GM12878 (cell line): ENCODE results near the gene ALG5.

Experiments
- ATF2 ChIP-seq: IDR thresholded peaks from 2 replicates; pipeline ENCODE4 v1.6.1; 2012; ENCODE audit warnings: low read length, inconsistent platforms
- CTCF ChIP-seq, 3 experiments: IDR thresholded peaks in 2 of 3; conservative IDR thresholded peaks in 1 of 3; 2 replicates each; pipeline ENCODE4 v1.5.1; 2011; ENCODE audit warnings: low read depth in 3 of 3, low read length in 3 of 3, mild to moderate bottlenecking in 3 of 3, control low read depth in 2 of 3, moderate library complexity in 2 of 3, inconsistent platforms in 1 of 3, mixed read lengths in 1 of 3; ENCODE audit not compliant: control insufficient read depth in 2 of 3, insufficient read depth in 1 of 3; ENCODE audit errors: extremely low read depth in 1 of 3
- EZH2 ChIP-seq: IDR thresholded peaks from 2 replicates; pipeline ENCODE4 v1.6.1; 2012; ENCODE audit warnings: low read depth, mild to moderate bottlenecking, control low read depth, inconsistent platforms, low read length, borderline replicate concordance; ENCODE audit not compliant: control insufficient read depth
- FOXM1 ChIP-seq: IDR thresholded peaks from 2 replicates; pipeline ENCODE4 v1.6.1; 2012; ENCODE audit warnings: low read depth, mild to moderate bottlenecking, inconsistent platforms, low read length, moderate library complexity
- HCFC1 ChIP-seq: fragments of 150-350 bp; IDR thresholded peaks from 2 replicates; pipeline ENCODE4 v1.6.1; 2014; ENCODE audit warnings: low read length
- HDAC2 ChIP-seq: fragments of 200-600 bp; sonication (generic); IDR thresholded peaks from 2 replicates; pipeline ENCODE4 v1.6.1; 2017
- MAX ChIP-seq: IDR thresholded peaks from 2 replicates; pipeline ENCODE4 v1.6.1; 2012; ENCODE audit warnings: low read depth, low read length, improper control_type of control experiment
- POLR2A ChIP-seq: IDR thresholded peaks from 2 replicates; pipeline ENCODE4 v1.6.1; 2011; ENCODE audit warnings: low read depth, mild to moderate bottlenecking, low read length
- POLR2AphosphoS2 ChIP-seq: IDR thresholded peaks from 2 replicates; pipeline ENCODE4 v1.6.1; 2011; ENCODE audit warnings: low read depth, mild to moderate bottlenecking, low read length, improper control_type of control experiment, moderate library complexity
- POLR2AphosphoS5 ChIP-seq: IDR thresholded peaks from 2 replicates; pipeline ENCODE4 v1.6.1; 2011; ENCODE audit warnings: mild to moderate bottlenecking, low read length, inconsistent platforms
- RAD21 ChIP-seq: IDR thresholded peaks from 2 replicates; pipeline ENCODE4 v1.6.1; 2011; ENCODE audit warnings: mild to moderate bottlenecking, low read depth, low read length, moderate library complexity; ENCODE audit not compliant: insufficient read depth
- REST ChIP-seq: IDR thresholded peaks from 2 replicates; pipeline ENCODE4 v1.6.1; 2012; ENCODE audit warnings: mild to moderate bottlenecking, low read depth, low read length
- ZBTB33 ChIP-seq: fragments of 450-650 bp; IDR thresholded peaks from 2 replicates; pipeline ENCODE4 v1.6.1; 2017; ENCODE audit warnings: mild to moderate bottlenecking

- TF ChIP-seq REST (no peak), EZH2 (no peak), HDAC2 (no peak), CTCF (IDR thresholded peaks at IDR 0.05 in 2 of 3, conservative IDR thresholded peaks at IDR 0.05 in 1 of 3; ENCODE audit: control insufficient read depth in 2 of 3, extremely low read depth in 1 of 3, insufficient read depth in 1 of 3, low read depth in 3 of 3, low read length in 3 of 3) (no peak), MAX (no peak), ZBTB33 (no peak), ATF2 (no peak), HCFC1 (no peak), RAD21 (no peak), POLR2AphosphoS5 (no peak), FOXM1 (no peak), POLR2AphosphoS2 (no peak), POLR2A (no peak)
Observed at GRCh38 chr13:36924001-36924400, 75.1 kb downstream of the ALG5 start.
